GM18868 (cell line): ENCODE data around the gene KRT4.
"Not testable (repeated sequence)": the region's sequence is repeated elsewhere in the genome, so short reads cannot be mapped to it uniquely, and the experiment has no call there.

Experiments
- ATAC-seq: cut with Tn5 transposase; IDR thresholded peaks from one replicate; pipeline ENCODE4 v1.9.1; 2021; ENCODE audit warnings: mild to moderate bottlenecking, moderate library complexity; ENCODE audit not compliant: unreplicated experiment

The KRT4 gene

GRCh38 chr12:52813885-52814709 is at the start of gene KRT4:
TSS of gene KRT4 (minus strand) at chr12:52814116. CDS start at chr12:52814058, 58 bp downstream.
- ATAC-seq, result no peak

- ATAC-seq, result no peak
Observed at GRCh38 chr12:52862023-52862422, 48.1 kb upstream of the KRT4 start.

GRCh38 chr12:52861511-52861910 is 47.6 kb upstream of the KRT4 start:
- ATAC-seq, result no peak

GRCh38 chr12:52860102-52860823 is 46.3 kb upstream of the KRT4 start:
- ATAC-seq, result no peak

GRCh38 chr12:52857500-52857899 is 43.6 kb upstream of the KRT4 start:
- ATAC-seq, result no peak

- no peak for ATAC-seq
Observed at GRCh38 chr12:52856787-52857186, 42.9 kb upstream of the KRT4 start.

GRCh38 chr12:52856077-52856476 is 42.2 kb upstream of the KRT4 start:
- not testable (repeated sequence) for ATAC-seq

GRCh38 chr12:52851787-52852186 is 37.9 kb upstream of the KRT4 start:
- no peak for ATAC-seq

- no peak for ATAC-seq
Observed at GRCh38 chr12:52850681-52851080, 36.8 kb upstream of the KRT4 start.

GRCh38 chr12:52849511-52849910 is 35.6 kb upstream of the KRT4 start:
- ATAC-seq, result no peak

GRCh38 chr12:52848661-52849255 is 34.8 kb upstream of the KRT4 start, which contains the start of gene KRT78:
TSS of gene KRT78 (minus strand) at chr12:52848994. CDS start at chr12:52848930, 64 bp downstream.
- ATAC-seq, result no peak

GRCh38 chr12:52847335-52848102 is 33.6 kb upstream of the KRT4 start:
- ATAC-seq, result no peak

GRCh38 chr12:52846356-52846970 is 32.5 kb upstream of the KRT4 start:
- ATAC-seq, result no peak

- no peak for ATAC-seq
Observed at GRCh38 chr12:52845946-52846345, 32.0 kb upstream of the KRT4 start.

GRCh38 chr12:52844386-52844785 is 30.5 kb upstream of the KRT4 start:
- no peak for ATAC-seq

GRCh38 chr12:52839436-52840105 is 25.7 kb upstream of the KRT4 start:
- ATAC-seq, result no peak

- ATAC-seq, result no peak
Observed at GRCh38 chr12:52838609-52839435, 24.9 kb upstream of the KRT4 start.

- ATAC-seq, result no peak
Observed at GRCh38 chr12:52837781-52838608, 24.1 kb upstream of the KRT4 start.
